ENCODE data around the gene NLGN4Y.

DNA sequence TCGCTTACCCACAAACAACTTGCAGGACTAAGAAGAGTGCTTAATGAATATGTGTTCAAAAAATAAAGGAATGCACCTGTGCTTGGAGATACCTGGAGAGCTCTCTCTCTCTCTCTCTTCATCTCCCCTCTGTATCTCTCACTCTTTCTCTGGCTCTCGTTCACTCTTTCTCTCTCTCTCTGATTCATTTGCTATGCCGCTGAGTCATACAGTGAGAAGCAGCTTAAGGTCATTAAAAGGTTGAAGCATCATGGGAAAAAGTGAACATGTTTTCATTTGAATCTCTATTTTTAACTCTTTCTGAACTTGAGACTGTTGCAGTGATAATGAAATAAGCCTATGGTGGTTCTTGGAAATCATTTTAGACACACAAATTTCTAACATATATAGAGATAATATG is 277.8 kb downstream of the NLGN4Y start:
- no peak for TF ChIP-seq CTCF (IDR thresholded peaks at IDR 0.05; ENCODE audit: poor library complexity)
- TF ChIP-seq EZH2 (IDR thresholded peaks at IDR 0.05; ENCODE audit: borderline replicate concordance), result no peak
- no peak for TF ChIP-seq EZH2phosphoT487 (IDR thresholded peaks at IDR 0.05; ENCODE audit: low read depth, severe bottlenecking, unreplicated experiment)

Data from hepatocyte (in vitro differentiated cells).